Cardiac muscle cell (in vitro differentiated cells and primary cell): ENCODE results near the gene MAGI3. TPM values are rescaled to one million over a fixed set of nuclear protein-coding genes. Genes with fewer than 3 reads are reported as not detected.
"Not testable (repeated sequence)": the region's sequence is repeated elsewhere in the genome, so short reads cannot be mapped to it uniquely, and the experiment has no call there.

Experiments used
- DNase-seq, 2 donors: peaks; one replicate each; pipeline versions ENCODE4 v3.0.0 to v3.0.0-alpha.2; 2010 to 2017; ENCODE audit warnings: low read depth in 1 of 2, low spot score in 1 of 2
- H3K27ac ChIP-seq: fragments of 200-600 bp; sonication (generic); 2 replicates; pipeline ENCODE4 v1.5.1; 2016
- H3K27me3 ChIP-seq: fragments of 200-600 bp; sonication (generic); 2 replicates; pipeline ENCODE4 v1.6.0; 2016; ENCODE audit warnings: control low read depth
- H3K36me3 ChIP-seq: fragments of 200-600 bp; sonication (generic); 2 replicates; pipeline ENCODE4 v1.5.1; 2016; ENCODE audit warnings: control low read depth
- H3K4me1 ChIP-seq: fragments of 200-600 bp; sonication (generic); 2 replicates; pipeline ENCODE4 v1.8.1; 2017; ENCODE audit warnings: low read depth, mild to moderate bottlenecking, mixed run types
- H3K4me3 ChIP-seq: fragments of 200-600 bp; sonication (generic); 2 replicates; pipeline ENCODE4 v1.5.1; 2016; ENCODE audit warnings: mild to moderate bottlenecking
- H3K9me3 ChIP-seq: fragments of 200-600 bp; sonication (generic); 2 replicates; pipeline ENCODE4 v1.5.1; 2017; ENCODE audit warnings: low read depth, mild to moderate bottlenecking, control low read depth
- CTCF ChIP-seq: IDR thresholded peaks from 2 replicates; pipeline ENCODE4 v1.5.1; 2012; ENCODE audit warnings: low read depth, mild to moderate bottlenecking, low read length
- polyA plus RNA-seq: library from polyadenylated mRNA; unstranded; fragments of >200 nt; fragmentation: Nextera tagmentation; extraction: Ambion mirVana; gene quantifications from 2 replicates; pipeline ENCODE4 v1.2.1, GENCODE V29; 2016
- total RNA-seq: library from RNA; depleted of rRNA; stranded (reverse); fragments of >200 nt; gene quantifications from 2 replicates; pipeline ENCODE4 v1.2.3, GENCODE V29; 2016

MAGI3 gene
- total and polyA plus RNA-seq, 2 experiments from 2014 or later = 7.3 to 20.6 TPM

DNA sequence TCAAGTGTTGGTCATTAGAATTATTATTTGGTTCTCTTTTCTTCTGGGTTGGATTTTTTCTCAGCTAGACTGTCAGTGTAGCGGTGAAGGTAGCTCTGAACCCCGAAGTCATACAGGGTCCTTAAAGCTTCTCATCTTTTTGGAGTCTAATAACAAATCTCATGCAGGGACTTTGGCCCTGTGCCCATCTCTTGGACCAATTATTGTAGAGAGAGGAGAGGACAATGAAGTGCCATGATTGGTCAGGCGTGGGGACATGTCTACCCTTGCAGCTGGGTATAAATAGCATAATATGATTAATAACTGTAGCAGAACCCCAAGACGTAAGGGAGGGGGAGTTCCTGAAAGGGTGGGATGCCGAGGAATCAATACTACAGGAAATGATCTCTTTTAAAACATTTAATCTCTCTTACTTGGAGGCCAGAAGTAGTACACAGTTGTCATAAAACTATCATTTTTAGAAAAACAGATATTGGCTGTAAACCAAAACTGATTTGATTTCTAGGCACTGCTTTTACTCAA lies 8.8 kb downstream of the MAGI3 start:
- Histone ChIP-seq H3K9me3 (no peaks in the 10 kb centered on the region), H3K36me3 (no peaks in the 10 kb centered on the region), H3K27me3 (no peaks in the 10 kb centered on the region), H3K4me1 (no peaks in the 10 kb centered on the region), H3K4me3 (no peak overlapping the region), H3K27ac (no peak overlapping the region)
- no peak for TF ChIP-seq CTCF
- no peak for DNase-seq

DNA sequence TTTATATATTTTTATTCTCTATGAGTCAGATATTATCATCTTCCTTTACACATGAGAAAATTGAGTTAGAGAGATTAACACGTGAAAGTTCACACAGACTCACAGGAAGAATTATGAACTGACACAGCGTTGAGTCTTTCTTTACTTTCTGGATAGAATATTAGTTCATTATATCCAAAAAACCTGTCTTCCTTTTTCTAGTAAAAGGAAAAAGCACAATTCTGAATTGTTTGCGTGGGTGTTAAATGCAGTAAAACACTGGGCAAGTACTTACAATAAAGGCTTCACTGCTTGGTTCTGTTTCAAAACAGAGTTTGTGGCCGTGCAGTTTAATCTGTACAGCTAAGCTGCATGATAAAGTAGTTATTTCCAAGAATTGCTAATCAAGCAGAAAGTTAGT lies 10.8 kb downstream of the MAGI3 start:
- H3K9me3 ChIP-seq = no peaks in the 10 kb centered on the region
- no peak for DNase-seq
- no peak for TF ChIP-seq CTCF
- no peaks in the 10 kb centered on the region for H3K36me3 ChIP-seq
- no peak overlapping the region for H3K4me3 ChIP-seq
- no peaks in the 10 kb centered on the region for H3K27me3 ChIP-seq
- no peak overlapping the region for H3K27ac ChIP-seq
- H3K4me1 ChIP-seq = peaks cover 4% of the 10 kb centered on the region

DNA sequence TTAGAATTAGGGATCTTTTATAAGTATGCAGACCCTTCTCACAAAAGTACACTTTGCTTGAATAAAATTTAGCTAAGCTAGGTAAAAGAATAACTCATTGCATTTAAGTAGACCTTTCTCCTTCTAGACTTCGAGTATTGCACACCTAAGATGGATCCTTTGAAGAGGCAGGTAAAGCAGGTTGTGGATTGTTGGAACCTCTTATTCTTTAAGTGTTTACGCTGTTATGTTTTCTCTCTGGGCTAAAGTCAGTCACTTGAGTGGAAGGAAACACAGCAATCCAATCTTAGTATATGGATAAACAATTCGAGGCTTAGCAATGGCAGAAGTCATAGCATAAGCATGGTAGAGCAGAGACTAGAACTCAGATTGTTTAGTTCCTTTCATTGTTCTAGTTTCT lies 11.4 kb downstream of the MAGI3 start:
- Histone ChIP-seq H3K4me1 (peaks cover 4% of the 10 kb centered on the region), H3K27ac (no peak overlapping the region), H3K27me3 (no peaks in the 10 kb centered on the region), H3K4me3 (no peak overlapping the region), H3K36me3 (no peaks in the 10 kb centered on the region), H3K9me3 (no peaks in the 10 kb centered on the region)
- DNase-seq = no peak
- no peak for TF ChIP-seq CTCF

GRCh38 chr1:113403065-113403464 lies 12.8 kb downstream of the MAGI3 start:
- Histone ChIP-seq H3K27me3 (no peaks in the 10 kb centered on the region), H3K27ac (no peak overlapping the region), H3K4me1 (peaks cover 4% of the 10 kb centered on the region), H3K36me3 (no peaks in the 10 kb centered on the region), H3K4me3 (no peak overlapping the region), H3K9me3 (no peaks in the 10 kb centered on the region)
- DNase-seq = no peak
- TF ChIP-seq CTCF = no peak

DNA sequence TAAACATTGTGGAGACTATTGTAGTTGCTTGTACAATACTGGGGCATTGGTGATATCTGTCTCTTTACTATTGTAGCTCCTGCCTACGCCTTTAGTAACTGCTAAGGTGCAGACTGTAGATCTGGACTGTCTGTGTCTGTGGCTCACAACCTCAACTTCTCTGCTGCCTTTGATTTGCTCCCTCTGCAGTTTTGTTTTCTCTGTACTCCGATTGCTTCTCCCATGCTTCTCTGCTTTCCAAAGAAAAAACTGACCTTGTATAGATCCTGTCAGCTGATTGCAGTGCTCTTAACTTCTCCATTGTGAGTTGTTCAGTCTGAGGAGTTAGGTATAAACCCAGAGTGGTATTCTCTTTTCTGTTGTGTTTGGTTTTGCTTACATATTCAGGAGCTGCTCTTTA lies 15.3 kb downstream of the MAGI3 start:
- TF ChIP-seq CTCF = no peak
- no peaks in the 10 kb centered on the region for H3K27me3 ChIP-seq
- no peaks in the 10 kb centered on the region for H3K36me3 ChIP-seq
- no peaks in the 10 kb centered on the region for H3K9me3 ChIP-seq
- no peak for DNase-seq
- H3K27ac ChIP-seq = peak overlapping the region; percentile 47
- peaks cover 4% of the 10 kb centered on the region for H3K4me1 ChIP-seq
- no peak overlapping the region for H3K4me3 ChIP-seq

DNA sequence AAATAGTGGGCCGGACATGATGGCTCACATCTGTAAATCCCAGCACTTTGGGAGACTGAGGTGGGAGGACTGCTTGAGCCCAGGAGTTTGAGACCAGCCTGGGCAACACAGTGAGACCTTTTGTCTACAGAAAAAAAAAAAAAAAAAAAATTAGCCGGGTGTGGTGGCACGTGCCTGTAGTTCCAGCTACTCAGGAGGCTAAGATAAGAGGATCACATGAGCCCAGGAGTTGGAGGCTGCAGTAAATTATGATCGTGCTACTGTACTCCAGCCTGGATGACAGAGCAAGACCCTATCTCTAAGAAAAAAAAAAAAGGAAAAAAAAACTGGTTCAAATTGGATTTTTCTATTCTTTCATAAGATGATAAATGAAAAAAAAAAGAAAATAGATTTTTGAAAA lies 15.8 kb downstream of the MAGI3 start:
- not testable (repeated sequence) for H3K36me3 ChIP-seq, H3K9me3 ChIP-seq, H3K27me3 ChIP-seq, H3K4me3 ChIP-seq, DNase-seq, H3K27ac ChIP-seq, H3K4me1 ChIP-seq
